RWPE2 (cell line): ENCODE data around the gene OR10A3.
A peak's percentile ranks its signal among the peaks of the same experiment; 100 is the strongest.
"Not testable (repeated sequence)": the region's sequence is repeated elsewhere in the genome, so short reads cannot be mapped to it uniquely, and the experiment has no call there.

ENCODE experiments used
- ATAC-seq: fragments of 200-7000 bp; cut with Tn5 transposase; 3 replicates; pipeline ENCODE4 v1.9.1; 2021; ENCODE audit warnings: low read depth
- DNase-seq: peaks from one replicate; pipeline ENCODE4 v3.0.0-alpha.2; 2020; ENCODE audit warnings: low spot score
- H3K27ac ChIP-seq: fragments of 450-650 bp; 2 replicates; pipeline ENCODE4 v1.5.1; 2017; ENCODE audit warnings: mild to moderate bottlenecking; ENCODE audit not compliant: poor library complexity, severe bottlenecking
- H3K27me3 ChIP-seq: fragments of 250-450 bp; sonication (Bioruptor Pico); 2 replicates; pipeline ENCODE4 v1.5.1; 2021; ENCODE audit warnings: mild to moderate bottlenecking, moderate library complexity; ENCODE audit not compliant: insufficient read depth, poor library complexity, severe bottlenecking
- H3K36me3 ChIP-seq: fragments of 250-450 bp; sonication (Bioruptor Pico); 2 replicates; pipeline ENCODE4 v1.5.1; 2020; ENCODE audit warnings: low read depth, mild to moderate bottlenecking, moderate library complexity
- H3K4me1 ChIP-seq: fragments of 250-450 bp; sonication (Bioruptor Pico); 2 replicates; pipeline ENCODE4 v1.5.1; 2021; ENCODE audit warnings: mild to moderate bottlenecking, moderate library complexity; ENCODE audit not compliant: insufficient read depth, poor library complexity, severe bottlenecking
- H3K4me3 ChIP-seq: fragments of 250-450 bp; sonication (Bioruptor Pico); 2 replicates; pipeline ENCODE4 v1.5.1; 2021; ENCODE audit warnings: mild to moderate bottlenecking, moderate library complexity; ENCODE audit not compliant: severe bottlenecking
- H3K9me3 ChIP-seq: fragments of 250-450 bp; sonication (Bioruptor Pico); 2 replicates; pipeline ENCODE4 v1.5.1; 2021; ENCODE audit warnings: mild to moderate bottlenecking, moderate library complexity; ENCODE audit not compliant: severe bottlenecking
- CTCF ChIP-seq: fragments of 450-650 bp; IDR thresholded peaks from one replicate; pipeline ENCODE4 v1.5.1; 2017; ENCODE audit warnings: mild to moderate bottlenecking, moderate library complexity; ENCODE audit not compliant: poor library complexity, severe bottlenecking

The OR10A3 gene

GRCh38 chr11:7941608-7942007 is at the start of gene OR10A3:
OR10A3 (minus strand) TSS chr11:7941708; CDS start chr11:7939520, 2,188 bp downstream.
- ATAC-seq (no peak), DNase-seq (no peak)
- no peak within 1 kb of the TSS for H3K4me3 ChIP-seq
- no peaks in the 10 kb centered on the region for H3K27me3 ChIP-seq
- no peaks in the 10 kb centered on the region for H3K36me3 ChIP-seq
- no peaks in the 10 kb centered on the region for H3K4me1 ChIP-seq
- H3K27ac ChIP-seq: no peak within 1 kb of the TSS
- TF ChIP-seq CTCF: no peak
- H3K9me3 ChIP-seq: peaks cover 6% of the 10 kb centered on the region

- H3K36me3 ChIP-seq: peaks cover 44% of the 10 kb centered on the region
- not testable (repeated sequence) for DNase-seq, H3K9me3 ChIP-seq, H3K27me3 ChIP-seq
- H3K4me3 ChIP-seq: peak overlapping the region; percentile 63
- peak overlapping the region; percentile 34 for H3K27ac ChIP-seq
- peaks cover 13% of the 10 kb centered on the region for H3K4me1 ChIP-seq
- ATAC-seq: peak; percentile 32
These were observed 46.0 kb upstream of the OR10A3 start for GRCh38 chr11:7987560-7987883.

GRCh38 chr11:7986768-7987559 is 45.5 kb upstream of the OR10A3 start, which contains the start of gene EIF3F:
EIF3F (plus strand) TSS chr11:7987337; CDS start chr11:7987353, 16 bp downstream.
- H3K9me3 ChIP-seq: no peaks in the 10 kb centered on the region
- no peaks in the 10 kb centered on the region for H3K27me3 ChIP-seq
- peak within 1 kb of the TSS; percentile 34 for H3K27ac ChIP-seq
- peak; percentile 97 for TF ChIP-seq CTCF
- ATAC-seq (peak; percentile 98), DNase-seq (peak; percentile 88)
- H3K4me3 ChIP-seq: peak within 1 kb of the TSS; percentile 63
- H3K4me1 ChIP-seq: peaks cover 13% of the 10 kb centered on the region
- H3K36me3 ChIP-seq: peaks cover 38% of the 10 kb centered on the region

- H3K4me3 ChIP-seq: no peak overlapping the region
- no peaks in the 10 kb centered on the region for H3K9me3 ChIP-seq
- DNase-seq (no peak), ATAC-seq (no peak)
- no peak for TF ChIP-seq CTCF
- peaks cover 10% of the 10 kb centered on the region for H3K36me3 ChIP-seq
- H3K27ac ChIP-seq: no peak overlapping the region
- H3K27me3 ChIP-seq: no peaks in the 10 kb centered on the region
- peaks cover 8% of the 10 kb centered on the region for H3K4me1 ChIP-seq
These were observed 42.5 kb upstream of the OR10A3 start for GRCh38 chr11:7983832-7984590.

GRCh38 chr11:7982582-7983119 is 41.1 kb upstream of the OR10A3 start:
- no peaks in the 10 kb centered on the region for H3K36me3 ChIP-seq
- H3K27ac ChIP-seq: no peak overlapping the region
- ATAC-seq (no peak), DNase-seq (no peak)
- TF ChIP-seq CTCF: no peak
- H3K4me3 ChIP-seq: no peak overlapping the region
- H3K9me3 ChIP-seq: no peaks in the 10 kb centered on the region
- H3K27me3 ChIP-seq: no peaks in the 10 kb centered on the region
- peaks cover 12% of the 10 kb centered on the region for H3K4me1 ChIP-seq
